ENCODE data around the gene PRUNE1.

DNA sequence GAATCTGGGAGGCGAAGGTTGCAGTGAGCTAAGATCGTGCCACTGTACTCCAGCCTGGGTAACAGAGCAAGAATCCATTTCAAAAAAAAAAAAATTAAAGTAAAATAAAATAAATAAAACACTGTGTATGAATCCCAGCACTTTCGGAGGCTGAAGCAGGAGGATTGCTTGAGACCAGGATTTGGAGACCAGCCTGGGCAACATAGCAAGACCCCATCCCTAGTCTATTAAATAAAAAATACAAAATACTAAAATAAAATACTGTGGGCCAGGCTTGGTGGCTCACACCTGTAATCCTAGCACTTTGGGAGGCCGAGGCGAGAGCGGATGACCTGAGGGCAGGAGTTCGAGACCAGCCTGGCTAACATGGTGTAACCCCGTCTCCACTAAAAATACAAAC, 23.9 kb downstream of the PRUNE1 start:
- TF ChIP-seq, protein P1, sequence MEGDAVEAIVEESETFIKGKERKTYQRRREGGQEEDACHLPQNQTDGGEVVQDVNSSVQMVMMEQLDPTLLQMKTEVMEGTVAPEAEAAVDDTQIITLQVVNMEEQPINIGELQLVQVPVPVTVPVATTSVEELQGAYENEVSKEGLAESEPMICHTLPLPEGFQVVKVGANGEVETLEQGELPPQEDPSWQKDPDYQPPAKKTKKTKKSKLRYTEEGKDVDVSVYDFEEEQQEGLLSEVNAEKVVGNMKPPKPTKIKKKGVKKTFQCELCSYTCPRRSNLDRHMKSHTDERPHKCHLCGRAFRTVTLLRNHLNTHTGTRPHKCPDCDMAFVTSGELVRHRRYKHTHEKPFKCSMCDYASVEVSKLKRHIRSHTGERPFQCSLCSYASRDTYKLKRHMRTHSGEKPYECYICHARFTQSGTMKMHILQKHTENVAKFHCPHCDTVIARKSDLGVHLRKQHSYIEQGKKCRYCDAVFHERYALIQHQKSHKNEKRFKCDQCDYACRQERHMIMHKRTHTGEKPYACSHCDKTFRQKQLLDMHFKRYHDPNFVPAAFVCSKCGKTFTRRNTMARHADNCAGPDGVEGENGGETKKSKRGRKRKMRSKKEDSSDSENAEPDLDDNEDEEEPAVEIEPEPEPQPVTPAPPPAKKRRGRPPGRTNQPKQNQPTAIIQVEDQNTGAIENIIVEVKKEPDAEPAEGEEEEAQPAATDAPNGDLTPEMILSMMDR (IDR thresholded peaks at IDR 0.05): no peak
- no peak for TF ChIP-seq POLR2A (IDR thresholded peaks at IDR 0.05)

All from thyroid gland (tissue), 4 donors.